Astrocyte (in vitro differentiated cells and primary cell): ENCODE measurements around the gene GNAT1.

ENCODE experiments used
- CTCF ChIP-seq: IDR thresholded peaks from 2 replicates; pipeline ENCODE4 v1.5.1; 2011; ENCODE audit warnings: low read depth, mild to moderate bottlenecking, inconsistent platforms, low read length, moderate library complexity; ENCODE audit not compliant: insufficient read depth
- EZH2 ChIP-seq: IDR thresholded peaks from 2 replicates; pipeline ENCODE4 v1.6.1; 2012; ENCODE audit warnings: mild to moderate bottlenecking, low read length, inconsistent platforms; ENCODE audit not compliant: insufficient read depth

GRCh38 chr3:50213373-50213772 lies 22.0 kb downstream of the GNAT1 start:
- no peak for TF ChIP-seq EZH2
- TF ChIP-seq CTCF = no peak
